ENCODE measurements around the gene CFC1B. TPM values are rescaled to one million over a fixed set of nuclear protein-coding genes. Genes with fewer than 3 reads are reported as not detected.
"Not testable (repeated sequence)": the region's sequence is repeated elsewhere in the genome, so short reads cannot be mapped to it uniquely, and the experiment has no call there.

CFC1B gene
- not detected in 2 replicates for total RNA-seq (2014; rRNA removed; shearing (Covaris generic))
- polyA plus RNA-seq (2016; fragmentation: Nextera tagmentation; extraction: Ambion mirVana), result not detected in 2 replicates
- long read RNA-seq, result 0 reads

DNA sequence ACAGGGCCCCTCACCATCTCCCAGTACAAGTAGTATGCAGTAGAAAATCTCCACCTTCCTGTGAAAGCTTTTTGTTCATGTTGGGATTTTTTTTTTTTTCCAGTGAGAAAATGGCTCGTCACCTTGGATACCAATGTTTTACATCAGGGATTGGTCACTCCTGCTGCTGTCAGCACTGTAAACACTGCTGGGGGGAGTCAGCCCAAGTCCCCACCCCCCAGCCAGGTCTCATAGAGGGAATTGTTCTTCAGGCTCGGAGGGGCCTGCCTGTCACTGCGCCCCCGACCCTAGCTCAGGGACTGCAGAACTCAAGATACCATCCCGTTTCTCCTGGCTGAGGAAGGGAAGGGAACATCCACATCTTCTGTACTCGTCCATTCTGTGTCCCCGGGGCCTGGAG, at the start of gene CFC1B:
Gene CFC1B (plus strand): TSS at position 231 of the 400 bp plus-strand sequence. CDS start 263 bp downstream, outside the sequence.
- not testable (repeated sequence) for DNase-seq (ENCODE audit: low spot score)

DNA sequence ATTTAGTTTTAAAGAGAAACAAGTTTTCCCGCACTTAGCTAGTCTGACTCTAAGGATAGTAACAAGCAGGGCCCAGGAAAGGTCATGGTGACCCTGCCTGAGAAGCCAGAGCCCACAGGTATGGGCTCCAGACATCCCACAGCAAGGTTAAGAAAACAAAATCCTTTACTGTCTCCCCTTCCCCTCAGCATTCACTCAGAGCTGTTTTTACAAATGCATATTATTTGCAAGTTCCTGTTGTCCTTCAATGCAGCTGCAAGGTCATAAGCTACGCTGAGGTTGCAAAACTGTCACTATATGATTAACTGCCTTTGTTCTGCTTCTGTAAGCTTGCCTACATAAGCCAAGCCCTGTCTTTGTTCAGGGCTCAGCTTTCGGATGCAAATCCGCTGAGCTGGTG, 29.9 kb upstream of the CFC1B start:
- not testable (repeated sequence) for H3K9me2 ChIP-seq (ENCODE audit: insufficient read depth); H3K27me3 Mint-ChIP-seq (ENCODE audit: insufficient read depth, low read depth, poor library complexity); H3K9me3 Mint-ChIP-seq; ATAC-seq; H3K27ac ChIP-seq (ENCODE audit: low read depth); H3K27ac Mint-ChIP-seq; H3K36me3 ChIP-seq (ENCODE audit: insufficient read depth); H4K20me1 ChIP-seq (replicated peaks; ENCODE audit: insufficient read depth); H3F3A ChIP-seq (replicated peaks; ENCODE audit: low read depth); H3K4me3 ChIP-seq; H2AFZ ChIP-seq; H3K27me3 ChIP-seq (ENCODE audit: insufficient read depth); H3K4me2 ChIP-seq; H3K4me3 Mint-ChIP-seq; DNase-seq (ENCODE audit: low spot score); H3K4me1 Mint-ChIP-seq; H3K4me1 ChIP-seq (ENCODE audit: insufficient read depth); H3K36me3 Mint-ChIP-seq (ENCODE audit: low read depth); H3K79me2 ChIP-seq (replicated peaks; ENCODE audit: insufficient read depth)

More for the DNA sequence above, at the start of gene CFC1B:
- not testable (repeated sequence) for ATAC-seq; H3K79me2 ChIP-seq (replicated peaks; ENCODE audit: insufficient read depth); H3K9me2 ChIP-seq (ENCODE audit: insufficient read depth); H3K4me3 Mint-ChIP-seq; H3K4me1 Mint-ChIP-seq; H3K9me3 Mint-ChIP-seq; H3K36me3 Mint-ChIP-seq (ENCODE audit: low read depth); H3K4me1 ChIP-seq (ENCODE audit: insufficient read depth); H3K4me2 ChIP-seq; H3K27me3 ChIP-seq (ENCODE audit: insufficient read depth); H3K4me3 ChIP-seq; H3K27me3 Mint-ChIP-seq (ENCODE audit: insufficient read depth, low read depth, poor library complexity); H3K27ac Mint-ChIP-seq; H3K27ac ChIP-seq (ENCODE audit: low read depth); H3K36me3 ChIP-seq (ENCODE audit: insufficient read depth); H4K20me1 ChIP-seq (replicated peaks; ENCODE audit: insufficient read depth); H2AFZ ChIP-seq; H3F3A ChIP-seq (replicated peaks; ENCODE audit: low read depth)

- H3K27ac Mint-ChIP-seq; H3K4me3 ChIP-seq; H3K36me3 Mint-ChIP-seq (ENCODE audit: low read depth); H3K9me3 Mint-ChIP-seq; H3K4me1 ChIP-seq (ENCODE audit: insufficient read depth); ATAC-seq; H3K27me3 Mint-ChIP-seq (ENCODE audit: insufficient read depth, low read depth, poor library complexity); H3K9me2 ChIP-seq (ENCODE audit: insufficient read depth); H3F3A ChIP-seq (replicated peaks; ENCODE audit: low read depth); H4K20me1 ChIP-seq (replicated peaks; ENCODE audit: insufficient read depth); H2AFZ ChIP-seq; DNase-seq (ENCODE audit: low spot score); H3K4me1 Mint-ChIP-seq; H3K27ac ChIP-seq (ENCODE audit: low read depth); H3K4me2 ChIP-seq; H3K79me2 ChIP-seq (replicated peaks; ENCODE audit: insufficient read depth); H3K4me3 Mint-ChIP-seq; H3K36me3 ChIP-seq (ENCODE audit: insufficient read depth); H3K27me3 ChIP-seq (ENCODE audit: insufficient read depth): not testable (repeated sequence)
Observed at GRCh38 chr2:130509228-130509627, 11.8 kb upstream of the CFC1B start, which contains the start of gene POTEI. Gene POTEI (minus strand): TSS chr2:130509328. CDS start chr2:130509235, 93 bp downstream.

DNA sequence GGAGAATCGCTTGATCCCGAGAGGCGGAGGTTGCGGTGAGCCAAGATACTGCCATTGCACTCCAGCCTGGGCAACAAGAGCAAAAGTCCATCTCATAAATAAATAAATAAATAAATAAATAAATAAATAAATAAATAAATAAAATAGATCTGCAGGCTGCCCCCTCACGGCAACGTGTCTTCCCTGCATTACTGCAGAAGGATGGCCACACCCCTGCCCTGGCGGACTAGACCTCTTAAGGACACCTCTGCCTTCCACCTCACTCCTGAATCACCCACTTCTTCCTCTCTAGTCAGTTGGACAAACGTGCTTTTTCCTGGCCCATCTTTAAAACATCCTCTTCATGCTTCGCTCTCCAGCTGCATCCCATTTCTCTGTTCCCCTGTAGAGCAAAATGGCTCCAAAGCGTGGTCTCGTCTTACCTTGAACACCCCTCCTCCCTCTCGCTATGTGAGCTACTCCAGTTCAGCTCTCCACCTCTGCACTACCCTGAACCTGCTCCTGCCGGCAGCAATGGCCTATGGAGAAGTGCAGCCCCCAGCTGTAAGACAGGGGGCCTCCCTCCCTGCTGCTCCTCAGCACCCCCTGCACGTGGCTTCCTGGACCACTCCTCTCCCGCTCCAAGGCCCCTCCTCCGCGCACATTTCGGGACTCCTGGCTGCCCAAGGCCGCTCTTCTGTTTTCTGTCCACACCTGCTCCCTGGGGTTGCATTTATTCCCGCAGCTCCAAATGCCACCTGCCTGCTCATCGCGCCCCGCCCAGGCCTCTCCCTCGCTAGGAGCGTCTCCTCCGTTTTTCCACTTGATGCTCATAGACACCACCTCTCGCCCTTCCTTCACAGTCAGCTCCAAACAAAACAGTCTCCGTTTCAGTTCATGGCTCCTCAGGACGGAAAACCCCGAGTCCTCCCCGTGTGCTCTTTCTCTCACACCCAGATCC, 9.9 kb upstream of the CFC1B start:
- not testable (repeated sequence) for H3K27me3 ChIP-seq (ENCODE audit: insufficient read depth); H3F3A ChIP-seq (replicated peaks; ENCODE audit: low read depth); H3K4me3 ChIP-seq; H3K27me3 Mint-ChIP-seq (ENCODE audit: insufficient read depth, low read depth, poor library complexity); H4K20me1 ChIP-seq (replicated peaks; ENCODE audit: insufficient read depth); H3K79me2 ChIP-seq (replicated peaks; ENCODE audit: insufficient read depth); H3K27ac Mint-ChIP-seq; H3K9me2 ChIP-seq (ENCODE audit: insufficient read depth); H3K36me3 ChIP-seq (ENCODE audit: insufficient read depth); H3K4me1 Mint-ChIP-seq; H2AFZ ChIP-seq; H3K36me3 Mint-ChIP-seq (ENCODE audit: low read depth); H3K9me3 Mint-ChIP-seq; H3K4me3 Mint-ChIP-seq; H3K4me2 ChIP-seq; H3K27ac ChIP-seq (ENCODE audit: low read depth); H3K4me1 ChIP-seq (ENCODE audit: insufficient read depth); DNase-seq (ENCODE audit: low spot score)
- ATAC-seq, result peak; percentile 88

DNA sequence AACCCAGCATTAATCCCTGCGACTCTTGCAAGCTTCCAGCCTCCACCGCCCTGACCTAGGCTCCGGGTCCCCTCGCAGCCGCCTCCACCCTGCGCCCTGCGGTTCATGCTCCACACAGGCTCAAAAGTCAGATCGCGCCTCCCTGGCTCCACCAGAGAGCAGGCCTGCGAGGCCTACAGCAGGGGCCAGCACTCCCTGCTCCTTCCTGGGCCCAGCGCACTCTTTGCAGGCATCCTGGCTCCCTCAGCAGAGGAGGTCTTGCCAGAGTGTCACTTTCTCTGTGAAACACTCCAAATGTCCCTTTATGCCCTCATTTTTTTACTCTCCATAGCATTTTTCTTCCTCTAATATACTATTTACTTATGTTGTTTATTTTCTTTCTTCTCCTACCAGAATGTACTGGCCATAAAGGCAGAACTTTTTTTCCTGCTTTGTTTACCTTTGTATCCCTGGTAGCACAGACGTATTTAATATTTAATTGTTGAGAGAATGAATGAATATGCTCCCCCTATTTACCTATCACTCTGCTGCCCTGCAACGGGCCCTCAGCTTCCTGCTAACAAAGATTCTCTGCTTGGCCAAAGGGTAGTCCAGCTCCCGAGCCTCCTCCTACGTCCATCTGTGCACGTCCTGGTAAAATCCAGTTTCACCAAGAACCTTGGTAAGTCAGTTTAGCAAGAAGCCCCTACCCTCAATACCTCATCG, 9.1 kb upstream of the CFC1B start:
- H3K36me3 ChIP-seq (ENCODE audit: insufficient read depth), result not testable (repeated sequence)

GRCh38 chr2:130518516-130519106, 2.4 kb upstream of the CFC1B start:
- H3K36me3 Mint-ChIP-seq (ENCODE audit: low read depth); H3K27me3 Mint-ChIP-seq (ENCODE audit: insufficient read depth, low read depth, poor library complexity); H2AFZ ChIP-seq; H3K27me3 ChIP-seq (ENCODE audit: insufficient read depth); H3K9me3 Mint-ChIP-seq; H3K79me2 ChIP-seq (replicated peaks; ENCODE audit: insufficient read depth); H3K4me3 ChIP-seq; H3K27ac Mint-ChIP-seq; H3K4me2 ChIP-seq; H3F3A ChIP-seq (replicated peaks; ENCODE audit: low read depth); H3K4me1 Mint-ChIP-seq; DNase-seq (ENCODE audit: low spot score); H3K27ac ChIP-seq (ENCODE audit: low read depth); H3K36me3 ChIP-seq (ENCODE audit: insufficient read depth); H4K20me1 ChIP-seq (replicated peaks; ENCODE audit: insufficient read depth); H3K4me1 ChIP-seq (ENCODE audit: insufficient read depth); H3K4me3 Mint-ChIP-seq; H3K9me2 ChIP-seq (ENCODE audit: insufficient read depth); ATAC-seq: not testable (repeated sequence)

More for the DNA sequence above, 9.1 kb upstream of the CFC1B start:
- H4K20me1 ChIP-seq (replicated peaks; ENCODE audit: insufficient read depth); H3K4me1 Mint-ChIP-seq; H3K9me3 Mint-ChIP-seq; H3K27me3 Mint-ChIP-seq (ENCODE audit: insufficient read depth, low read depth, poor library complexity); H3K4me1 ChIP-seq (ENCODE audit: insufficient read depth); H3K79me2 ChIP-seq (replicated peaks; ENCODE audit: insufficient read depth); H3K4me3 Mint-ChIP-seq; H2AFZ ChIP-seq; H3K27ac ChIP-seq (ENCODE audit: low read depth); H3K27ac Mint-ChIP-seq; H3K4me3 ChIP-seq; H3K27me3 ChIP-seq (ENCODE audit: insufficient read depth); H3K4me2 ChIP-seq; H3K9me2 ChIP-seq (ENCODE audit: insufficient read depth); DNase-seq (ENCODE audit: low spot score); H3F3A ChIP-seq (replicated peaks; ENCODE audit: low read depth); H3K36me3 Mint-ChIP-seq (ENCODE audit: low read depth): not testable (repeated sequence)
- ATAC-seq, result peak; percentile 97

Measured in GM23338 (cell line).